Activated CD4-positive, alpha-beta T cell treated with anti-CD3 and anti-CD28 coated beads for 36 hours (primary cell): Measurements from ENCODE around the gene PTPRE. TPM values are rescaled to one million over a fixed set of nuclear protein-coding genes. Genes with fewer than 3 reads are reported as not detected.
A peak's percentile ranks its signal among the peaks of the same experiment; 100 is the strongest.

ENCODE experiments used
- ATAC-seq: fragments of 200-7000 bp; cut with Tn5 transposase; one replicate; pipeline ENCODE4 v1.10.0; 2021; ENCODE audit warnings: mild to moderate bottlenecking, moderate library complexity
- CTCF ChIA-PET: fragments of 350-600 bp; sonication (Branson Sonifier 250); formaldehyde crosslinking; loops from one replicate; lab custom pipeline; 2021; ENCODE audit warnings: antibody characterized with exemption; lab: Charles Lee
- POLR2A ChIA-PET: fragments of 350-600 bp; sonication (Branson Sonifier 250); formaldehyde crosslinking; loops from one replicate; lab custom pipeline; 2021; ENCODE audit warnings: antibody characterized with exemption, inconsistent platforms; lab: Charles Lee
- DNase-seq: peaks from one replicate; pipeline ENCODE4 v3.0.0-alpha.2; 2020
- H3K27ac Mint-ChIP-seq: one replicate; pipeline ENCODE4 v1.8.0; 2021; ENCODE audit warnings: mixed read lengths
- H3K27me3 Mint-ChIP-seq: one replicate; pipeline ENCODE4 v1.8.0; 2021; ENCODE audit warnings: mixed read lengths
- H3K36me3 Mint-ChIP-seq: one replicate; pipeline ENCODE4 v1.8.0; 2021; ENCODE audit warnings: low read depth, mixed read lengths
- H3K4me1 Mint-ChIP-seq: one replicate; pipeline ENCODE4 v1.8.0; 2021; ENCODE audit warnings: mixed read lengths
- H3K4me3 Mint-ChIP-seq: one replicate; pipeline ENCODE4 v1.8.0; 2021; ENCODE audit warnings: mild to moderate bottlenecking, moderate library complexity, mixed read lengths
- H3K9me3 Mint-ChIP-seq: one replicate; pipeline ENCODE4 v1.8.0; 2021; ENCODE audit warnings: low read depth, mixed read lengths
- intact Hi-C, 2 experiments: fragments of 100-400 bp; cut with DNase I in 1 of 2; cut with micrococcal nuclease in 1 of 2; formaldehyde crosslinking; loops; one replicate each; pipeline versions ENCODE4 v1.14.2 to v1.15.1; 2022 to 2024; cut with DNase I, micrococcal nuclease
- total RNA-seq, 2 experiments: library from RNA; stranded (reverse); gene quantifications; one replicate each; pipeline ENCODE4 v1.2.3, GENCODE V29; 2021

The PTPRE gene
- total RNA-seq, 2 experiments from 2014 or later = 23.0 to 31.6 TPM

DNA sequence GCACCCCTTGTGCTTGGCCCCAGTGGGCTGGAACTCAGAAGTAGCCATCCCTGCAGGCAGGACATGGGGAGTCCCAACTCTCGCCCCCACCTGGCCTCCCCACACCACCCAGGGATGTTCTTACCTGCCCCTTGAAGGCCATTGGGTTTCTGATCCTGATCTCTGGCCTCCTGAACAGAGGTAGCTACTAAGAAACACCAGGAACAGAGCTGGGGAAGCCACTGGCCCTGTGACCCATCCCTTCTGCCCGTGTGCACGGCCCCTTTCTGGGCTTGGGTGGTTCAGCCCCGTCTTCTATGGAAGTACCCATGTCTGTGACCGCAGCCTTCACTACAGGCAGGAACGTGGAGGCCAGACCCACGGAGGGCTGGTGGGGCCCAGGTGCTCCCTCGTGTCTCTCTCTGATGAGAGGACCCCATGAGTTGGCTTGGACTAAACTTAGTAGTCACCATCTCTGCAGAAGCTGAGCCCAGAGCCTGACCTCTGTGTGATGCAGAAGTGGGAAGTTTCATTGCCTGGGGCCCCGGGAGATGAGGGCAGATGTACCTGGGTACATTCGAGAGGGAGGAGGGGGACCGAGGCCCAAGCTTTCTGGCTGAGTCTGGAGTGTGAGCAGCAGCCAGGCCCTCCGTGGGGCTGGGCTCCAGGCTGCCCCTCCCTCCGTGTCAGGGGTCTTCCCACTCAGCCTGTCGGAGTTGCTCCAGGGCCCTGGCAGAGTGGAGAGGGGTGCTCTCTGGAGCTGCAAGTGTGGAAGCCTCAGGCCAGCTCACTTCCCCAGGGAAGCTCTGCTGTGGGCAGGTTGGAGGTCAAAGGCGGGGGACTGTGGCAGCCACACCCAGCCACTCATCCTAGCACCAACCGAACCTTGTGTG lies 138.3 kb downstream of the PTPRE start:
- H3K4me3 Mint-ChIP-seq = no peak overlapping the region
- no peaks in the 10 kb centered on the region for H3K9me3 Mint-ChIP-seq
- H3K4me1 Mint-ChIP-seq = peaks cover 36% of the 10 kb centered on the region
- ChIA-PET POLR2A (no interaction called here), CTCF (interaction anchor here (0.9 to 6.0 kb wide), 4 partner anchors 10 to 33 kb away, joined by 3 to 71 read pairs (median 4); no protein-coding TSS in a partner anchor)
- intact Hi-C loops = no loop called here
- ATAC-seq (no peak), DNase-seq (no peak)
- H3K27ac Mint-ChIP-seq = no peak overlapping the region
- H3K27me3 Mint-ChIP-seq = no peaks in the 10 kb centered on the region
- peaks cover 19% of the 10 kb centered on the region for H3K36me3 Mint-ChIP-seq

DNA sequence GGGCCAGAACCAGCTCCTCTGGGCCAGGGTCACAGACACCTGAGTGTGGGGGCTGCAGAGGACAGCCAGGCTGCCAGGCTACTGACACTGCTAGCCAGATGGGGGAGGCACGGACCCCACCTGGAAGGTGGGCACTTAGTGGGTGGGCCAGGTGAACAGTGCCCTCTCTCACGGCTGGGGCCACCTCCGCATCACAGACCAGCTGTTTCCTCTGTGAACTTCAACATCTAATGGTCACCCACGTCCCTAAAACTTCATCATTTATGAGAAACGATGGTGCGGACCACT lies 138.9 kb downstream of the PTPRE start:
- Mint-ChIP-seq H3K4me3 (peak overlapping the region; percentile 17), H3K36me3 (peaks cover 25% of the 10 kb centered on the region), H3K27me3 (no peaks in the 10 kb centered on the region), H3K9me3 (no peaks in the 10 kb centered on the region), H3K4me1 (peaks cover 42% of the 10 kb centered on the region), H3K27ac (peak overlapping the region; percentile 94)
- POLR2A ChIA-PET = no interaction called here
- CTCF ChIA-PET = interaction anchor here (0.9 to 6.0 kb wide), 3 partner anchors 11 to 33 kb away, joined by 3 to 71 read pairs (median 3); no protein-coding TSS in a partner anchor
- intact Hi-C loops = loop anchor here in 1 of 2 experiments (2.0 kb wide), 1 partner anchor 1421 kb away; the partner anchor contains the start of gene MGMT
- DNase-seq (no peak), ATAC-seq (no peak)

DNA sequence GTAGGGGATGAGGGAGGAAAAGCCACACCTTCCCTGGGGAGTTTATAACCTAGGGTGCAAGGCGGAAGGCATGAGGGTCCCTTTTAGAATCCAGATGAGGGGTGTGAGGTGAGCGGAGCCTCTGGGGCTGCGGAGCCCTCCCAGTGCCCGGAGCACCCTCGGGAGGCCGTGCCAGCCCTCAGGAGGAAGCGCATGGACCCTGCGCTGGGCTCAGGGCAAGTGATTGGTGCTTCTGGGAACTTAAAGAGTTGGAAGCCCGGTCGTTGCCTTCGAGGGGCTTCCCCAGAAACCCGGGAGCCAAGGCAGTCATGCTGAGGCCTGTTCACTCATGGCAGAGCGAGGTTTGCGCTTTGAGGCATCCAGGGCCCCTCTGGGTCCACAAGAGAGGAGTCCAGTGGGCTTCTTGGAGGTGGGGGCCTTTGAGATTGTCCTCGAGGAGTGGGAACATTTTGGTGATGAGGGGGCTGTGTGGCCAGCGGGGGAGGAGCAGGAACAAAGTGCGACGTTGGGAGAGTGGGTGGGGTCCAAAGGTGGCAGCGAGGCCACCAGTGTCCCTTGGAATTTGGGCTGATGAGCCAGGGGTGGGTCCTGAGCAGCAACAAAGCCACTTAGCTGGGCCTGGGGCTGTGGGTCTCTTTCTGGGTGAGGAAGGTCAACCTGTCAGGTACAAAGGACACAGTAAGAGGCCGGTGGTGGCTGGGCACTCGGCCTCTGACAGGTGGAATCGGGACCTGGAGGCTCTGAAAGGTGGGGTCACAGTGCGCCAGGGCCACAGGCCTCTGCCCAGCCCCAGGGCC lies 139.5 kb downstream of the PTPRE start:
- H3K36me3 Mint-ChIP-seq = peaks cover 31% of the 10 kb centered on the region
- H3K27me3 Mint-ChIP-seq = no peaks in the 10 kb centered on the region
- ChIA-PET POLR2A (interaction anchor here (3.5 kb wide), 1 partner anchor 17 kb away, joined by 60 read pairs; no protein-coding TSS in a partner anchor), CTCF (interaction anchor here (1.1 to 6.0 kb wide), 5 partner anchors 11 to 140 kb away, joined by 3 to 71 read pairs (median 11); partner anchors contain the start of gene PTPRE)
- H3K4me1 Mint-ChIP-seq = peaks cover 48% of the 10 kb centered on the region
- ATAC-seq = no peak
- peak overlapping the region; percentile 94 for H3K27ac Mint-ChIP-seq
- DNase-seq = no peak
- H3K4me3 Mint-ChIP-seq = peak overlapping the region; percentile 83
- intact Hi-C loops = loop anchor here in 1 of 2 experiments (2.0 kb wide), 1 partner anchor 1420 kb away; the partner anchor contains the start of gene MGMT
- no peaks in the 10 kb centered on the region for H3K9me3 Mint-ChIP-seq

DNA sequence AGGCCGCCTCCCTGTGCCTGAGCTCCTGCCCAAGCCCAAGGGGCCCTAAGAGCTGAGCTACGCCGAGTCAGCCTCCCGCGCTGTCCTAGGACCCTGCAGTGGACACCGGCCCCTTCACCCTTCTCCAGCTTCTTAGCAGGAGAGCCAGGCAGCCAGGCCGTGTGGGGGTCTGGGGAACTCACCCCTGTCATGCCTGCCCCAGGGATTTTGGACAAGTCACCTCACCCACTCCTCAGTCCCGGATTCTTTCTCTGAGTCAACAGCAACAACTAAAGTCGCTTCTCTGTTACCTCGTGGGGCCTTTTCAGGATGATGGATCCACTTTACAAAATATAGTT lies 140.0 kb downstream of the PTPRE start:
- ChIA-PET POLR2A (interaction anchor here (0.6 to 3.5 kb wide), 4 partner anchors 16 to 57 kb away, joined by 3 to 60 read pairs (median 6); no protein-coding TSS in a partner anchor), CTCF (interaction anchor here (0.6 to 6.0 kb wide), 9 partner anchors 12 to 141 kb away, joined by 3 to 71 read pairs (median 11); partner anchors contain the start of gene PTPRE)
- Mint-ChIP-seq H3K4me1 (peaks cover 51% of the 10 kb centered on the region), H3K27ac (peak overlapping the region; percentile 94), H3K9me3 (no peaks in the 10 kb centered on the region), H3K36me3 (peaks cover 35% of the 10 kb centered on the region), H3K4me3 (peak overlapping the region; percentile 83), H3K27me3 (no peaks in the 10 kb centered on the region)
- DNase-seq (peak; percentile 31), ATAC-seq (peak; percentile 14)
- intact Hi-C loops = loop anchor here (1.0 to 2.0 kb wide), 5 partner anchors 17 to 1420 kb away; partner anchors contain the start of genes MGMT (in 1 of the 2) and MKI67 (in 1 of the 2)

DNA sequence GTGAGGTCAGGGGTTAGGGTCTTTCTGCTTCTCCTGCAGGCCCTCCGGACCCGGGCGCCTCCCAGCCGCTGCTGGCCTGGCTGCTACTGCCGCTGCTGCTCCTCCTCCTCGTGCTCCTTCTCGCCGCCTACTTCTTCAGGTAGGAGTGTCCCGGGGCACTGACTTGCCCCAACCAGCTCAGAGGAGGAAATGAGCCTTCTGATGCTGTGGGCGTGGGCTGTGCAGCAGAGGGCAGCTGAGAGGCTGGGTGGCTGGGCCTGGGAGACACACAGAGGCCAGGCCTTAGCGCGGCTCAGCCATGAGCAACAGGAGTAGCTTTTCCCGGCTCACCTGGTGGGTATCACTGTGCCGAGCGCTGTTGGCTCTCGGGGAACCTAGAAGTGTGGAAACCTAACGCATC lies 140.4 kb downstream of the PTPRE start:
- peaks cover 51% of the 10 kb centered on the region for H3K4me1 Mint-ChIP-seq
- DNase-seq = peak; percentile 92
- intact Hi-C loops = loop anchor here (1.0 to 2.0 kb wide), 5 partner anchors 17 to 1419 kb away; partner anchors contain the start of genes MGMT (in 1 of the 2) and MKI67 (in 1 of the 2)
- H3K27ac Mint-ChIP-seq = peak overlapping the region; percentile 94
- peak; percentile 96 for ATAC-seq
- no peaks in the 10 kb centered on the region for H3K9me3 Mint-ChIP-seq
- H3K27me3 Mint-ChIP-seq = no peaks in the 10 kb centered on the region
- ChIA-PET CTCF (interaction anchor here (0.6 to 6.0 kb wide), 14 partner anchors 9 to 164 kb away, joined by 3 to 71 read pairs (median 7); partner anchors contain the start of gene PTPRE), POLR2A (interaction anchor here (0.6 to 3.5 kb wide), 4 partner anchors 16 to 57 kb away, joined by 3 to 60 read pairs (median 6); no protein-coding TSS in a partner anchor)
- H3K36me3 Mint-ChIP-seq = peaks cover 40% of the 10 kb centered on the region
- peak overlapping the region; percentile 83 for H3K4me3 Mint-ChIP-seq

DNA sequence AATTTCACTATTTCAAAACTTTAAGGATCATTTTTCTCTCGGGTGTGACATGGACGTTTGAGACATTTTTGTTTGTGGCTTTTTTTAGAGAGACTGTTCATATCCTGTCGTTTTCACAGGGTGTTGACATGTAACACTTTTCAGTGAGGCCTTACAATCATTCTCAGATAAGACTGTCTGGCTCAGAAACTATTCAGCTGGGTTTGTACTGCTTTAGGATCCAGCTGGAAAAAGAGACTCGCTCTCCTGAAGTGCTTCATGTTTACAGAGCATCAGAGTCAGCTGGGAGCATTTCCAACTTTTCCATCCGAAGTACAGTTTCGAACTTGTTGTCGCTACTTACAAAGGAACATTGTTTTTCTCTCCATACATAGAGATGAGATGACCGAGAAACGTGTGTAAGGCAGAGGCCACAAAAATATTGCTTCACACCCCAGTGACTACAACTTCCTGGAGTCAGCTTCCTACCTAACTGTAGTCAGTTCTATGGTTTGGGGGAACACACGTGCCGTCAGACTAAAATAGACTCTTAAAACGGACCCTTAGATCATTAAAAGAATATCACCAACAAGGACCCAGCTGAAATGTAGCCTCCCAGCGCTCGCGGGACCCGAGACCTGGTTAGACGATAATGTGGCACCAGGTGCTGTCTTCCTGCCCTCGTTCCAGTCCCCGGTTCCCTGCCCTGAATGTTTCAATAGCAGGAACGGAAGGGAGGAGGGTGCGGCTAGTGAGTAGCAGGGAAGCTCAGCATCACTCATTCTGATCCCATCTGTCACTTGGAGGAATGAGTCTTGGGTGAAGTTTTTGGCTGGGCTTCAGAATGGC lies 141.3 kb downstream of the PTPRE start:
- Mint-ChIP-seq H3K36me3 (peaks cover 45% of the 10 kb centered on the region), H3K4me3 (peak overlapping the region; percentile 83), H3K9me3 (no peaks in the 10 kb centered on the region), H3K4me1 (peaks cover 51% of the 10 kb centered on the region), H3K27ac (peak overlapping the region; percentile 94), H3K27me3 (no peaks in the 10 kb centered on the region)
- ATAC-seq (peak; percentile 43), DNase-seq (peak; percentile 61)
- intact Hi-C loops = loop anchor here (1.0 to 2.0 kb wide), 5 partner anchors 16 to 1419 kb away; partner anchors contain the start of genes MGMT (in 1 of the 2) and MKI67 (in 1 of the 2)
- ChIA-PET CTCF (interaction anchor here (0.6 to 6.0 kb wide), 15 partner anchors 10 to 1419 kb away, joined by 3 to 71 read pairs (median 6); partner anchors contain the start of genes MGMT and PTPRE), POLR2A (interaction anchor here (1.0 to 3.5 kb wide), 4 partner anchors 11 to 78 kb away, joined by 3 to 60 read pairs (median 14); partner anchors contain the start of gene MKI67)

DNA sequence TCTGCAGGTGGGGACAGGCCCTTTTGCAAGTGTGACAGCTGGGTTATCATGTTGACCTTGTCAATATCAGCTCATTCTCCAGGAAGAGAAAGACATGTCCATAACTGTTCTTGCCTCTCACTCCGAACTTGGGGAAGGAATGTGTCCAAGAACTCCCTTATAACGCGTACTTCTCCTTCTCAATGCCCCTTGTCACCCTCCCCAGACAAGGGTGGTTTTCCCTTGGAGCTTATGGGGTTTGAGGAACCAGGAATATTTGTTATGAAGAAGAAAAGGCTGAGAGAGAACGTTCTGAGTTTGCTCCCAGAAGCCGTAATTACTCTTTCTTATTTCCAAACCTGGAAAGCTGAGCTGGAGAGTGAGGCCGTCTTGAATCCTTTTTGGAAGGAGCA lies 141.9 kb downstream of the PTPRE start:
- Mint-ChIP-seq H3K27ac (peak overlapping the region; percentile 94), H3K4me3 (peak overlapping the region; percentile 83), H3K36me3 (peaks cover 45% of the 10 kb centered on the region), H3K4me1 (peaks cover 51% of the 10 kb centered on the region), H3K9me3 (no peaks in the 10 kb centered on the region), H3K27me3 (no peaks in the 10 kb centered on the region)
- intact Hi-C loops = loop anchor here in 1 of 2 experiments (1.0 kb wide), 2 partner anchors 15 to 58 kb away; no protein-coding TSS in a partner anchor
- DNase-seq (no peak), ATAC-seq (no peak)
- ChIA-PET POLR2A (interaction anchor here (1.0 to 3.5 kb wide), 3 partner anchors 10 to 78 kb away, joined by 3 to 60 read pairs (median 18); partner anchors contain the start of gene MKI67), CTCF (interaction anchor here (0.6 to 6.0 kb wide), 11 partner anchors 11 to 1419 kb away, joined by 3 to 71 read pairs (median 10); partner anchors contain the start of genes MGMT and PTPRE)

DNA sequence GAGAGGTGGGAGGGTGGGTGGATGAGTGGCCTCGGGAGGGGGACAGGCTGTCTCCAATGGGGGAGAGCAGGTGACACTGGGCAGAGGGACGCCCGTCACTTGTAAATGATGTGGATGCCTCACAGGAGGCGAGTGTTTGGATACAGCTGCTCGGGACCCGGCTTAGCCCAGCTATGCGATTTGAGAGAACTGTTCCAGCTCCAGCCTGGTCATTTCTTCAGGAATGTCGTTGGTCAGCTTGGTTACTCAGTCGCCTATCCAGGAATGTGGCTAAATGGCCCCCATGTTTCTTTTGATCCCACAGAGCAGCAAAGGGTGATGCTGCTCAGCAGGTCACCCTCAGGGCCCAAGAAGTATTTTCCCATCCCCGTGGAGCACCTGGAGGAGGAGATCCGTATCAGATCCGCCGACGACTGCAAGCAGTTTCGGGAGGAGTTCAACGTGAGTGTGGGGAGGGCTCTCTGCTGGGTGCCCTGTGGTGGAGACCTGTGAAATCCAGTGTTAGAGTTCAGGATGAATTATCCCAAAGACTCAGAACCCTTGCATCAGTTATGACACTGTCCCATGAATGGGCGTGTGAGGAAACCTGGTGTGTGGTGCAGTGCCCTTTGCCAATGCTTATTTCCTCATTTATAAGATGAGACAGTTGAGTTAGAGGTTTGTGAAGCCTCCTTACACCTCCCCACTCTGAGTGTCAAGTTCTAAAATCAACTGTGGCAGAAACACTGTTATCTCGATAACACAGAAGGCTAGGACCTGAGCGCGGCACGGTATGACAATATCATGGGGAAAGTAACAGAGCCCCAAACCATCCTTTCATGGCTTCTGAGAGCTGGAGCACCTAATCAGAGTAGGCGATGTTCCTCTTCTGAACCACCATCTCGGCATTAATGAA lies 142.6 kb downstream of the PTPRE start:
- Mint-ChIP-seq H3K27me3 (no peaks in the 10 kb centered on the region), H3K4me1 (peaks cover 51% of the 10 kb centered on the region), H3K27ac (no peak overlapping the region), H3K9me3 (no peaks in the 10 kb centered on the region), H3K36me3 (peaks cover 45% of the 10 kb centered on the region), H3K4me3 (peak overlapping the region; percentile 83)
- intact Hi-C loops = no loop called here
- POLR2A ChIA-PET = interaction anchor here (1.0 to 3.5 kb wide), 5 partner anchors 9 to 77 kb away, joined by 3 to 60 read pairs (median 8); partner anchors contain the start of gene MKI67
- ATAC-seq = no peak
- no peak for DNase-seq
- CTCF ChIA-PET = interaction anchor here (1.9 to 6.0 kb wide), 8 partner anchors 10 to 143 kb away, joined by 6 to 71 read pairs (median 24); partner anchors contain the start of gene PTPRE

DNA sequence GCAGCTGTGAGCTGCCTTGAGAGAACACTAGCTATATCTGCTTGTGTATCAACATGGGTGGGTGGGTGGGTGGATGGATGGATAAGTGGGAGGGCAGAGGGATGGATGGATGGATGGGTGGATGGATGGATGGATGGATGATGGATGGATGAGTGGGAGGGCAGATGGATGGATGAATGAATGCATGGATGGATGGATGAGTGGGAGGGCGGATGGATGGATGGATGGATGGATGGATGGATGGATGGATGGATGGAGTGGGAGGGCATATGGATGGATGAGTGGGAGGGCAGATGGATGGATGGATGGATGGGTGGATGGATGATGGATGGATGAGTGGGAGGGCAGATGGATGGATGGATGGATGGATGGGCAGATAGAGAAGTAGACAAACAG lies 143.2 kb downstream of the PTPRE start:
- Mint-ChIP-seq H3K4me1 (peaks cover 49% of the 10 kb centered on the region), H3K9me3 (no peaks in the 10 kb centered on the region), H3K27ac (peak overlapping the region; percentile 56), H3K36me3 (peaks cover 49% of the 10 kb centered on the region), H3K4me3 (peak overlapping the region; percentile 83), H3K27me3 (no peaks in the 10 kb centered on the region)
- ChIA-PET POLR2A (interaction anchor here (1.1 to 1.6 kb wide), 2 partner anchors 13 to 14 kb away, joined by 3 to 8 read pairs; no protein-coding TSS in a partner anchor), CTCF (interaction anchor here (5.1 kb wide), 1 partner anchor 13 kb away, joined by 47 read pairs; no protein-coding TSS in a partner anchor)
- intact Hi-C loops = no loop called here
- no peak for ATAC-seq
- no peak for DNase-seq
